HepG2 (cell line): ENCODE results near the gene PCCB. TPM values are rescaled to one million over a fixed set of nuclear protein-coding genes. Genes with fewer than 3 reads are reported as not detected.
A peak's percentile ranks its signal among the peaks of the same experiment; 100 is the strongest.

Experiments
- CBX5 ChIP-seq: sonication (generic); formaldehyde crosslinking; IDR thresholded peaks from 2 replicates; pipeline ENCODE4 v1.4.0; 2020; ENCODE audit warnings: missing genetic modification reagents, borderline replicate concordance
- HDAC1 ChIP-seq: sonication (generic); formaldehyde crosslinking; IDR thresholded peaks from 2 replicates; pipeline ENCODE4 v1.5.1; 2020; ENCODE audit warnings: mild to moderate bottlenecking, missing genetic modification reagents
- KAT2B ChIP-seq: fragments of 150-350 bp; IDR thresholded peaks from 2 replicates; pipeline ENCODE4 v1.6.1; 2014; ENCODE audit warnings: low read depth, low read length, borderline replicate concordance
- KMT2A ChIP-seq: sonication (generic); formaldehyde crosslinking; IDR thresholded peaks from 2 replicates; pipeline ENCODE4 v1.4.0; 2020; ENCODE audit warnings: missing genetic modification reagents
- LCORL ChIP-seq, 2 experiments: fragments of 450-650 bp in 1 of 2; sonication (generic) in 1 of 2; formaldehyde crosslinking in 1 of 2; IDR thresholded peaks; 2 replicates each; pipeline versions ENCODE4 v1.5.0 to v1.6.1; 2017 to 2020; ENCODE audit warnings: antibody characterized with exemption in 1 of 2, missing genetic modification reagents in 1 of 2
- MIXL1 ChIP-seq: IDR thresholded peaks from 2 replicates; pipeline ENCODE4 v1.6.1; 2016
- MTF2 ChIP-seq: sonication (generic); formaldehyde crosslinking; IDR thresholded peaks from 2 replicates; pipeline ENCODE4 v1.5.0; 2020; ENCODE audit warnings: missing genetic modification reagents, borderline replicate concordance
- NFYC ChIP-seq: IDR thresholded peaks from 2 replicates; pipeline ENCODE4 v1.6.1; 2016; ENCODE audit warnings: missing genetic modification reagents, missing compliant biosample characterization
- NONO ChIP-seq, 2 experiments: fragments of 450-650 bp in 1 of 2; sonication (generic) in 1 of 2; formaldehyde crosslinking in 1 of 2; IDR thresholded peaks in 1 of 2; conservative IDR thresholded peaks in 1 of 2; 2 replicates each; pipeline versions ENCODE4 v1.6.1 to v1.8.0; 2017 to 2022; ENCODE audit warnings: mild to moderate bottlenecking in 1 of 2, missing genetic modification reagents in 1 of 2, moderate library complexity in 1 of 2
- PATZ1 ChIP-seq: sonication (generic); formaldehyde crosslinking; IDR thresholded peaks from 2 replicates; pipeline ENCODE4 v1.4.0; 2020; ENCODE audit warnings: missing genetic modification reagents
- RAD21 ChIP-seq: fragments of 450-650 bp; formaldehyde crosslinking; IDR thresholded peaks from 2 replicates; pipeline ENCODE4 v1.5.0; 2020; ENCODE audit warnings: mild to moderate bottlenecking
- SNRNP70 ChIP-seq: fragments of 200-400 bp; formaldehyde crosslinking; IDR thresholded peaks from 2 replicates; pipeline ENCODE4 v1.6.1; 2017; ENCODE audit warnings: mild to moderate bottlenecking, low read depth, low read length, moderate library complexity
- SP4 ChIP-seq: sonication (generic); formaldehyde crosslinking; IDR thresholded peaks from 2 replicates; pipeline ENCODE4 v1.8.1; 2023; ENCODE audit warnings: mild to moderate bottlenecking, missing genetic modification reagents
- TBX3 ChIP-seq: fragments of 450-650 bp; IDR thresholded peaks from 2 replicates; pipeline ENCODE4 v1.6.1; 2017; ENCODE audit warnings: antibody characterized with exemption, mild to moderate bottlenecking, inconsistent platforms, borderline replicate concordance
- ZBTB2 ChIP-seq: sonication (generic); formaldehyde crosslinking; IDR thresholded peaks from 2 replicates; pipeline ENCODE4 v1.8.0; 2022; ENCODE audit warnings: low read depth, missing genetic modification reagents
- ZBTB3 ChIP-seq: sonication (generic); formaldehyde crosslinking; IDR thresholded peaks from 2 replicates; pipeline ENCODE4 v1.4.0; 2020; ENCODE audit warnings: low read depth, mild to moderate bottlenecking, moderate library complexity, missing genetic modification reagents, borderline replicate concordance
- ZBTB49 ChIP-seq: sonication (generic); formaldehyde crosslinking; IDR thresholded peaks from 2 replicates; pipeline ENCODE4 v1.4.0; 2020; ENCODE audit warnings: missing genetic modification reagents, borderline replicate concordance
- ZBTB7B ChIP-seq: sonication (generic); formaldehyde crosslinking; IDR thresholded peaks from 2 replicates; pipeline ENCODE4 v1.4.0; 2020; ENCODE audit warnings: missing genetic modification reagents
- ZNF383 ChIP-seq: sonication (generic); formaldehyde crosslinking; IDR thresholded peaks from 2 replicates; pipeline ENCODE4 v1.4.0; 2020; ENCODE audit warnings: missing genetic modification reagents, mild to moderate bottlenecking, borderline replicate concordance
- ZNF550 ChIP-seq: sonication (generic); formaldehyde crosslinking; IDR thresholded peaks from 2 replicates; pipeline ENCODE4 v1.4.0; 2020; ENCODE audit warnings: mild to moderate bottlenecking, missing genetic modification reagents, borderline replicate concordance
- ZNF567 ChIP-seq: sonication (generic); formaldehyde crosslinking; IDR thresholded peaks from 2 replicates; pipeline ENCODE4 v1.8.1; 2023; ENCODE audit warnings: mild to moderate bottlenecking, missing genetic modification reagents, borderline replicate concordance
- ZNF580 ChIP-seq: IDR thresholded peaks from 2 replicates; pipeline ENCODE4 v1.6.1; 2016; ENCODE audit warnings: low read depth, borderline replicate concordance
- ZNF709 ChIP-seq: sonication (generic); formaldehyde crosslinking; IDR thresholded peaks from 2 replicates; pipeline ENCODE4 v1.5.0; 2020; ENCODE audit warnings: mild to moderate bottlenecking, missing genetic modification reagents
- ZNF720 ChIP-seq: sonication (generic); formaldehyde crosslinking; IDR thresholded peaks from 2 replicates; pipeline ENCODE4 v1.4.0; 2020; ENCODE audit warnings: missing genetic modification reagents
- ZNF724P ChIP-seq: sonication (generic); formaldehyde crosslinking; IDR thresholded peaks from 2 replicates; pipeline ENCODE4 v1.8.0; 2022; ENCODE audit warnings: missing genetic modification reagents, borderline replicate concordance
- ZNF776 ChIP-seq: sonication (generic); formaldehyde crosslinking; IDR thresholded peaks from 2 replicates; pipeline ENCODE4 v1.4.0; 2020; ENCODE audit warnings: mild to moderate bottlenecking, missing genetic modification reagents
- ZNF879 ChIP-seq: sonication (generic); formaldehyde crosslinking; IDR thresholded peaks from 2 replicates; pipeline ENCODE4 v1.8.1; 2023; ENCODE audit warnings: missing genetic modification reagents
- polyA plus RNA-seq, 8 experiments: library from polyadenylated mRNA; depleted of rRNA in 3 of 8; stranded (reverse) in 7 of 8; unstranded in 1 of 8; fragments of >200 nt; fragmentation: Illumina TruSeq in 4 of 8; extraction: Trizol in 4 of 8; gene quantifications; 2 replicates each; pipeline versions ENCODE4 v1.2.1 to v1.2.3, GENCODE V29; 2011 to 2016; ENCODE audit warnings: low read depth in 4 of 8, missing spikeins in 1 of 8, mixed read lengths in 1 of 8; ENCODE audit not compliant: insufficient read depth in 1 of 8
- total RNA-seq, 5 experiments: library from RNA; depleted of rRNA; stranded (reverse); fragments of >200 nt; fragmentation: Illumina TruSeq; extraction: Trizol; gene quantifications; 2 replicates each; pipeline ENCODE4 v1.2.3, GENCODE V29; 2016; ENCODE audit warnings: low read depth in 1 of 5

Gene PCCB
- total and polyA plus RNA-seq, 2 of the 13 experiments (the other 11 are each of a cell fraction or from before 2014, with no cell fraction given) = 84.1 to 88.7 TPM

- TF ChIP-seq MTF2 (CRISPR knock-in tag) = no peak
- TF ChIP-seq HDAC1 (CRISPR knock-in tag) = no peak
- TF ChIP-seq ZNF879 = no peak
- TF ChIP-seq ZBTB7B = no peak
- no peak for TF ChIP-seq ZNF567 (CRISPR knock-in tag)
- TF ChIP-seq ZNF550 (CRISPR knock-in tag) = no peak
- no peak for TF ChIP-seq NONO (IDR thresholded peaks at IDR 0.05)
- no peak for TF ChIP-seq NONO (CRISPR knock-in tag; conservative IDR thresholded peaks at IDR 0.05)
- no peak for TF ChIP-seq NFYC
- TF ChIP-seq ZNF383 (CRISPR knock-in tag) = no peak
- TF ChIP-seq MIXL1 (CRISPR knock-in tag) = 0 out of 2 replicates have a peak, but pooled peaks have one; percentile 34
- peak; percentile 76; the same call in 1 of the 2 replicates for TF ChIP-seq TBX3
- no peak for TF ChIP-seq ZBTB2
- no peak for TF ChIP-seq ZBTB49
- no peak for TF ChIP-seq LCORL (IDR thresholded peaks at IDR 0.05)
- TF ChIP-seq LCORL (CRISPR knock-in tag; IDR thresholded peaks at IDR 0.05) = no peak
- no peak for TF ChIP-seq ZNF724P (CRISPR knock-in tag)
- TF ChIP-seq CBX5 = no peak
- no peak for TF ChIP-seq ZNF709
- no peak for TF ChIP-seq SP4 (CRISPR knock-in tag)
- no peak for TF ChIP-seq ZNF776 (CRISPR knock-in tag)
- no peak for TF ChIP-seq ZNF720
- TF ChIP-seq PATZ1 = no peak
- TF ChIP-seq RAD21 (CRISPR knock-in tag) = no peak
- TF ChIP-seq SNRNP70 = no peak
- TF ChIP-seq ZNF580 (CRISPR knock-in tag) = no peak
- TF ChIP-seq KAT2B = no peak
- TF ChIP-seq ZBTB3 = no peak
- TF ChIP-seq KMT2A = no peak
Observed at GRCh38 chr3:136292500-136292899, 42.4 kb downstream of the PCCB start (continued).
